CD4-positive, alpha-beta T cell treated with Interferon alpha-2 for 1 hour (primary cell): Measurements from ENCODE around the gene KCNG2.

Experiments used
- DNase-seq, 2 donors: peaks; one replicate each; pipeline ENCODE4 v3.0.0-alpha.2; 2020 to 2022

The KCNG2 gene

DNA sequence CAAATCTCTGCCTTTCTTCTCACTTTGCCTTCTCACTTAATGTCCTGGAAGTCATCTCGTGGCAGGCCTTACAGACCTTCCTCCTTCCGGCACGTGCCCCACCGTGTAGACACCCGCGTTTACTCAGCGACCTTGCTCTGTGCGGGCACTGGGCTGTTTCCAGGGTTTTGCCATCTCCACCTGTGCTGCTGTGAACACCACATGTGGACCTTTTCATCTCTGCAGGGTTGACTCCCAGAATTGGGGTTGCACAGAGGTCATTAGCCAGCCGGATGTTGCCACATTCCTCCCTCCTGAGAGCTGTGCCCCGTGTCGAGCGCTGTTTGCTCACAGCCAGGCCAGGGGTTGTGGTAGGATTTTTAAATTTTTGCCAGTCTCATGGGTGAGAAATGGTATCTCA lies 25.4 kb downstream of the KCNG2 start:
- DNase-seq, result no peak

DNA sequence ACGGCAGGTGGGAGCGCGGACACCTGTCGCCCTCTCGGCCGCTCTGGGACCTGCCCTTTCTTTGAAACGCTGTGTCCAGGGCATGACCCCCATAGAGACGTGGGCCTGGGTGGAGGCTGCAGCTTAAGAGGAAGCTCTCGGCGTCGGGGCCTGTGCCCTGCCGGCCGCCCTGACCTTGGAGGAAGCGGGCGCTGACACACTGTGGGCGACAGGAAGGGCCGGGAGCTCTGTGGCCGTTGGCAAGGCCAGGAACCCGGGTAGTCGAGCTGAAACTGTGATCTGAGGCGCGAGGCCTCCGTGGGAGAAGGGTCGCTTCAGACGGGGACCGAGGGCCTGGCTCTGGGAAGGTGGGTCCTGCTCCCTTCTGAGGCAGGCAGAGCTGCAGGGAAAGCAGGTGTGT lies 28.2 kb downstream of the KCNG2 start:
- peak in 1 of 2 donors; percentile 17 for DNase-seq

DNA sequence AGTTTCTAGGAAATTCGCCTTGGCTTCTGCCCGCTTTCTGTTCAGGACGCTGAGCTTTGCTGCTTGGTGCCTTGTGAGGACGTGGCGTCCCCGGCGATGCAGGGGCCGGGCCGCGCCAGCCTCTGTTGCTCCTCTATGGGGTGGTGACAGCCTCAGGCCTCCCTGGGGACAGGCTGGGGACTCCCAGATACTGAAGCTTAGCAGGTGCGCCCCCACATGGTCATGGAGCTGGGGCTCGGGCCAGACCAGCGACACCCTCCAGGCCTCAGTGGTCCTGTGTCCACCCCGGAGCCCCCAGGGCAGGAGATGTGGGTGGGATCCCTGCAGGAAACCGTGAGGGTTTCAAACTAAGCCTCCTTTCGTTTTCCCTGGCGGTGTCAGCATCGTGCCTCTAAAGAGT lies 29.2 kb downstream of the KCNG2 start:
- no peak for DNase-seq

DNA sequence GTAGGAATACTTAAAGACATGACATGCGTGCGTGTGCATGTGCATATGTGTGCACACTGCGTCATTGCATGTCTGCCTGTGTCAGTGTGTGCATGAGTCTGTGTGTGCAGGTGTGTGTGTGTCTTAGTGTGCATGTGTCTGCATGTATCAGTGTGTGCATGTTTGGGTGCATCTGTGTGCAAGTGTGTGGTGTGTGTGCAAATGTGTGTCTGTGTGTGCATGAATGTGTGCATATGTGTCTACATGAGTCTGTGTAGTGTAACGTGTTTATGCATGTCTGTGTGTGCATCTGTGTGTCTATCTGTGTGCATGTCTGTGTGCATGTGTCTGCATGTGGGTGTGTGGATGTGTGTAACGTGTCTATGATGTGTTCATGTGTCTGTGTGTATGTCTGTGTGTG lies 30.5 kb downstream of the KCNG2 start:
- DNase-seq, result no peak

DNA sequence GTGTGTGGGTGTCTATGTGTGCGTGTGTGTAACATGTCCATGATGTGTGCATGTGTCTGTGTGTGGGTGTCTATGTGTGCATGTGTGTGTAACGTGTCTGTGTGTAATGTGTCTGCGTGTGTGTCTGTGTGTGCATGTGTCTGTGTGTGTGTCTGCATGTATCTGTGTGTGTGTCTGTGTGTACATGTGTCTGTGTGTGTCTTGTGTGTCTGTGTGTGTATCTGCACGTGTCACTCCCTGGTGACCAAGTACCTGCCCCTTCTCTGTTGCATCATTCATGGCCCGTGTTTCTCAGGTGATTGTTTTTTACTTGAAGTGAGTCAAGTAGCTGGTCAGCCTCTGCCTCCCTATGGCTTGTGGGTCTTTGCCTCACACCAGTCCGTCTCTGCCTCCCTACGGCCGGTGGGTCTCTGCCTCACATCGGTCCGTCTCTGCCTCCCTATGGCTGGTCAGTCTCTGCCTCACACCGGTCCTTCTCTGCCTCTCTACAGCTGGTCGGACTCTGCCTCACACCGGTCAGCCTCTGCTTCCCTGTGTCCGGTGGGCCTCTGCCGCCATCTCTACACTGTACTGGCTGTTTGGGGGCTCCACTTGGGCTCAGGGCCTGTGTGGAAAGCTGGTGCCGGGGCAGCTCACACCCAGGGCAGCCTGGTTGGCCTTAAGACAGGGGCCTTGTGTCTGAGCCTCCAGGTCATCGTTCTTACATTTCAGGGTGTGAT lies 31.6 kb downstream of the KCNG2 start:
- DNase-seq, result no peak

DNA sequence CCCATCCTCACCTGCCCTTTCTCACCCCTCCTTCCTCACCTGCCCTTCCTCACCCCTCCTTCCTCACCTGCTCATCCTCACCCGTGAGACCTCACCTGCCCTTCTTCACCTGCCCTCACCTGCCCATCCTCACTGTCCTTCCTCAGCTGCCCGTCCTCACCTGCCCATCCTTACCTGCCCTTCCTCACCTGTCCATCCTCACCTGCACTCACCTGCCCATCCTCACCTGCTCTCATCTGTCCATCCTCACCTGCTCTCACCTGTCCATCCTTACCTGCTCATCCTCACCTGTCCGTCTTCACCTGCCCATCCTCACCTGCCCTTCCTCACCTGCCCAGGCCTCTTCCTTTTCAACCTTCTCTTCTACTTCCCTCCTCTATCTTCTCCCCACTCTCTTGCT lies 34.4 kb downstream of the KCNG2 start:
- DNase-seq, result no peak

DNA sequence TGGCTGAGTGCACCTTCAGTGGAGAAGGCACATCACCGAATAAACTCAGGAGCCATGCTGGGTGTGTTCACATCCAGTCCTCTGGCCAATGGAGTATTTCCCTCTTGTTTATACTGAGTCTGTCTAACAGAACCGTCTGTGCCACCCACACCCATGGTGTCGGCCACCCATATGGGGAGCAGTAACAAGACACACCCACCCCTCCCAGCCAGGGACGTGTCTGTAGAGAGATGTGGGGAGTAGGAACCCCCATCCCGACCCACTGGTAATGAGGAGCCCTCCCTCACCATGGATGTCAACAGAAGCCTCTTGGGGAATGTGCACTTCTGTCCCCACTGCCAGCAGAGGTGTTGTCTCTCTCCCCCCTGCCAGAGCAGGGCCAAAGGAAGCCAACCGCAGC lies 37.1 kb downstream of the KCNG2 start:
- DNase-seq, result no peak

DNA sequence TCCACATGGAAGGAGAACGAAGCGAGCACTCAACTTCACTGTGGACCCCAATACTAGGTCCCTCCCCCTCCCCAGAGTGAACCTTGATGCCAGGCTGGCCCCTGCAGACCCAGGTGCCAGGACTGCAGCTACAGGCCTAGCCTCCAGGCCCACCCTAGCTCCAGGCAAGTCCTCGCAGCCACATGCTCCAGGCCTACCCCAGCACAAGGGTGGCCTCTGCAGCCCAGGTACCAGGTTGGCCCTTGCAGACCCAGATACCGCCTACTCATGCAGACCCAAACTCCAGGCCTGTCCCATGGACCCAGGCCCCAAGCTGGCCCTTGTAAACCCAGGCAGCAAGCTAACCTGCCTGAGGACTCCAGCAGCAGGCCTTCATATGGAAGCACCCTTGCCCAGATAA lies 44.2 kb downstream of the KCNG2 start:
- DNase-seq, result no peak

DNA sequence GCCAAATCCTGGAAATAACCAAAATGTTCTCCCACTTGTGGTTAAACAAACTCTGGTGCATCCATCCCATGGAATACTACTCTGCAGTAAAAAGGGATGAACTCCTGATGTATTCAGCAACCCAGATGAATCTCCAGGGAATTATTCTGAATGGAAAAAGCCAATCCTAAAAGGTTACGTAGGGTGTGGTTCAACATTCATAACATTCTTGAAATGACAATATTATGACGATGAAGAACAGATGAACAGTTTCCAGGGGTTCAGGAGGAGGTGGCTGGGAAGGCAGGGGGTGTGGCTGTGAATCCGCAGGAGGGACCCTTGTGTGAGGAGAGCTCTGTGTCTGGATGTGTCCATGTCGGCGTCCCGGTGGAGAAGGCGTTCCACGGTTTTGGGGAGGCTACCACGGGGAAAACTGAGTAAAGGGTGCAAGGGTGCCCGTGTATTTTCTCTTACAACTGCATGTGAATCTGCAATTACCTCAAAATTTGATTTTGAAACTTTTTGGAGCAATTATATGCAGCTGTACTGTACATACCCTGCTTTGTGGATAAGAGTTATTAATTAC lies 47.3 kb downstream of the KCNG2 start:
- no peak for DNase-seq

DNA sequence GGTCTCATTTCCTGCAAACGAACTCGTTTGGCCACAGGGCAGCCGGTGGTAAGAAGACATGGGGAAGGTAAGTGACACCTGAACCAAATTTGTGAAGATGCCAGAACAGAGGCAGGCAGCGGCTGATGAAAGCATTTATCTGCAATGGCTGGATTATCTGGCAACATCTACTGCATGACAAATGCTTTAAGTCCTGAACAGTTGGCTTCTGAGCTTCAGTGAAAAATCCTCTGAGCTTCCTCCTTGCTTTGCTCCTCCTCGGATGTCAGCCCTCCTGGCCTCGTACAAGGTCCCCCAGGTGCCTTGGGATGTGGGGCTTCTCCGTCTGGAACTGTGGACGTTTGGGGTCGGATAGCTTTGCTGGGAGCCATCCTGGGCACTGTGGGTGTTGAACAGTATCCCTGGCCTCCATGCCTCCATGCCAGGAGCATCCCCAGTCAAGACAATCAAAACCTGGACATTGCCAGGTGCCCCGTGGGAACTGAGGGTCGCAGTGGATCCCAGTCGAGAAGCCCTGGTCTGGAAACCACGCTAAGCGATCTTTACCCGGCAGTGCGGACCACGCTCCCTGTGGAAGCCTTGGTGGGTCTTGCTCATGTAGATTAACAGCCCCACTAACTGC lies 49.3 kb downstream of the KCNG2 start:
- no peak for DNase-seq

DNA sequence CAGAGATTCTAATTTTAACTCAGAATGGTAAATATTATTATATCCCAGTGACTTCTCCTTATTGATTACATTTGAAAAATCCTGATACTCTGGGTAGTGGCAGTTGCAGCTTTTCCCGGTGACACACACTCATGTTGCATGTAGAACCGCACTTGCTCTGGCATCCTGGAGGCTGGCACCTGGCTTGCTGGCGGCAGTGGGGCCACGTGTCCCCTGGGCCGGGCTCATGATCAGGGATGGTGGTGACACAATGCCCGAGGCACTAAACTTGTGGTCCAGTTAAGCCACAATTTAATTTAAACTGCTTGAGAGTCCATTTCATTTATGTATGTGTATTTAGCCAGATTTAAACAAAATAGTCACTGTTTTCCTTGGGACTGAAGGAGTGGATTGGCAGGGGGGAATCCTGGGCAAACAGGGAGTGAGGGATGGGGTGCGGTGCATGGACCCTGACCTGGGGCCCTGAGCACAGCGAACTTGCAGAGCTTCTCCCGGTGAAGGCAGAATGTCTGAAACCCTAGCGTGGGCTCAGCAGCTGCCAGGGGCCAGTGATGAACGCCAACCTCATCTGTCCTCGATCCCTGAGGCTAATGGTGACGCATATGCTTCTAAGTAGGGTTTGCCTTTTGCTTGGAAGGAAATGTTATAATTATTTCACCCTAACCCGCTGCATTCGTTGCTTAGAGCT lies 50.0 kb downstream of the KCNG2 start:
- no peak for DNase-seq

DNA sequence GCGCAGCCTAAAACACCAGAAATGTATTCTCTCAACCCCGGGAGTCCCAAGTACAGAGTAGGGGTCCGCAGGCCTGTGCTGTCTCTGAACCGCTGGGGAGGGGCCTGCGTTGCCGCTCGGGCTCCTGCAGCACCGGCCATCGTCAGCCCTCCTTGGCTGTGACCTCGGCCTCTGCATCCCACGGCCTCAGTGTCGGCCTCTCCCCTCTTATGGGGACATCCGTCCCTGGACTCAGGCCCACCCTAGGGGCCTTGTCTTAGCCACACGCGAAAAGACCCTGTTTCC lies 50.5 kb downstream of the KCNG2 start:
- no peak for DNase-seq

DNA sequence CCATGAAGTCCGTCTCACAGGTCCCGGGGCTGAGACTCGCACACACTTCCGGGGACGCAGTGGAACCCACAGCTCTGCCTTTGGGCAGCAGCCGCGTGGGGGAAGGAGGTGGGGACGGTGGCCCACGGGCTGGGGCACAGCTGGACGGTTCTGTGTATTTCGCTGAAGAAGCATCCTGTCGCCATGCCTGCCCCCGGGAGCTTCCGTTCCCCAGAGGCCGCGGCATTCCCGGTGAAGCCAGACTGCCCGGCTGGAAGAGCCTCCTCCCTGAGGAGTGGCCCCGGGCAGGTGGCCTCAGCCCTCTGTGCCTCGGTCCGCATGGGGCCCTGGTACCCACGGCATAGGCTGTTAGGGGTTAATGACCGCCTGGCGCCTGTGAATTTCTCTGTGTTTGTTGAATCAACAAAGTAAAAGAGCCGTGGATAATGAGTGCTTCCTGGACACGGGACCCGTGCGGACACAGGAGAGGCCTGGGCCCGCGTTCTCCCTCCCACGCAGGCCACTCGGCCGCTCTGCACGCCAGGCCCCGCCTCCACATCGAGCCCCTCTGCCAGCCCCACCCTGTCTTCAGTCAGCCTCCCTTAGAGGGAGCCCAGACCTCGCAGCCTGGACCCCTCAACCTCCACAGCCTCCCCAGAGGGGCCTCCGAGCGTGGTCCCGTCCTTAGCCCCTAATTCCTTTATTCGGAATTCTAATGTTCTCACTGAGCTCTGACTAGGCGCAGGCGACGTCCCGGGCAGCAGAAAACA lies 51.0 kb downstream of the KCNG2 start:
- DNase-seq, result no peak

DNA sequence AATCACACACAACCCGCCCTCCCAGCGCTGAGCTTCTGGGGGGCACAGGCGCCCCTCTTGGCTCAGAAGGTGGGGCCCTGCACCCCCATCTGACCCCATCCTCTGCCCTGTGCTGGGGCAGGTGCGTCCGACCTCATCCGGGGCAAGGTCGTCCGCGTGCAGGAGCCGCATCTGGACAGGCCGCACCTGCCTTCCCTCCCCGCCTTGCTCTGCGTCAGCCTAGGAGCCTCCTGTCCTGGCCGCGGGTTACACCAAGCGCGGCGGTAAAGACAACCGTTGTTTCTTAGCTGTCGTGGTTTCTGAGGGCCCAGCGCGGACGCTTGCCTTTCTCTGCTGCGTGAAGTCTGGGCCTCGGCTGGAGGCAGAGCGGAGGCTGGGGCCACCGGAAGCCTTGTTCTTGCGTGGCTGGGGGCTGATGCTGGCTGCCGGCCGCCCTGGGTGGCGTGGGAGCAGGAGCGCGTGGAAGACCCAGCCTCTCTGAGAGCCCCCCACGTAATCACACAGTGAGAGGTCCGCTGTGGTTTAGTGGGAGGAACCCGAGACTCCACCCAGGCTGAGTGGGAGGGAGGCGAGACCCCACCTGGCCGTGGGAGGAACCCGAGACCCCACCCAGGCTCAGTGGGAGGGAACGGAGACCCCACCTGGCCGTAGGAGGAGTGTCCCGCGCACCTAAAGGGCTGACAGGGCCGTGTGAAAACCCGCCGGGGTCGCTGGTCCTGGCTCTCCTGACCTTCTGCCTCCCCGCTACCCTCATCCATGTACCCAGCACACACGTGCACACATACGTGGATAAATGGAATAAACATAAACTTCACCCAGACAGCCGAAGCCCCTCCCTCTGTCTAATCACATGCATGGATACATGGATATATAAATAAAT lies 51.8 kb downstream of the KCNG2 start:
- no peak for DNase-seq

DNA sequence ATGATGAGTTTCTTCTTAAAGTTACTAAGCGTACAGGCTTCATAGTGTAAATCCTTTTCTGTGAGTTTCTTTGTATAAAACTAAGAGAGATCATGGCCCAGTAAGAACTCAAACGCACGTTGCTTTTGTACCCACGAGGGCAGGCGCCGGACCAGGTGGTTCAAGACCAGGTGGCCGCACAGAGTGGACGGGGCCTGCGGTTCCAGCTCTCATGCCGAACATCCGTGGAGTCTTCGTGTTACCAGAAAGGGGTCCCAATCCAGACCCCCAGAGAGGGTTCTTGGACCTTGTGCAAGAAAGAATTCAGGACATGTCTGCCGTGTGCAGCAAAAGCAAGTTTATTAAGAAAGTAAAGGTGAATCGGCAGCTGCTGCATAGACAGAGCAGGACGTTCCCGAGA lies 53.0 kb downstream of the KCNG2 start:
- no peak for DNase-seq

DNA sequence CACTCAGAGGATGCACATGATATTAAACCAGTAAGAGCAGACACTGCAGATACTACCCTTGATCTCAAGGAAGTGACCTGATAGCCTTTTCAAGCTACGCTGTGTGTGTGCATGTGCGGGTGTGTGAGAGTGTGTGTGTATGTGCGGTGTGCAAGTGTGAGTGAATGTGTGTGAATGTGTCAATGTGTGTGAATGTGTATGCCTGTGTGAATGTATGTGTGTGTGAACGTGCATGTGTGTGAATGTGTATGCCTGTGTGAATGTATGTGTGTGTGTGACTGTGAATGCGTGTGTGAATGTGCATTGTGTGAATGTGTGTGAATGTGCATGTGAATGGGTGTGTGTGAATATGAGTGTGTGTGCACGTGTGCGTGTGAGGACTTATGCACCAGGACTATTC lies 53.8 kb downstream of the KCNG2 start:
- DNase-seq, result no peak

DNA sequence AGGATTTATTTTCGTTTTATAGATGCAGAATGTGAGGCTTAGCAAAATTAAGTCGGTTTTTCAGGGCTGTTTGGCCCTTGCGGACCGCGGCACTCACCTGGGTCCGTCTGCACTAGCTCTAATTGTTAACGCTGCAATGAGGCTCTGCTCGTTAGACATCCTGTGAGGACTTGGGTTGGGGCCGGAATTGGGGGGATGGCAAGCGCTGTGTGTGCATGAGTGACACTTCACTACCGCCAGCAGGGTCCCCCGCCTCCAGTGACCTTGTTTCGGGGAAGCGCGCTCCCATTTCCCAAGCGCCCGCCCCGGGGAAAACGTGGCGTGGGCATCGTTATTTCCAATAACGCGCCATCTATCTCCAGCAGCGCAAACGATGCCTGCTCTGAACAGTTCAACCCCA lies 54.2 kb downstream of the KCNG2 start:
- no peak for DNase-seq

DNA sequence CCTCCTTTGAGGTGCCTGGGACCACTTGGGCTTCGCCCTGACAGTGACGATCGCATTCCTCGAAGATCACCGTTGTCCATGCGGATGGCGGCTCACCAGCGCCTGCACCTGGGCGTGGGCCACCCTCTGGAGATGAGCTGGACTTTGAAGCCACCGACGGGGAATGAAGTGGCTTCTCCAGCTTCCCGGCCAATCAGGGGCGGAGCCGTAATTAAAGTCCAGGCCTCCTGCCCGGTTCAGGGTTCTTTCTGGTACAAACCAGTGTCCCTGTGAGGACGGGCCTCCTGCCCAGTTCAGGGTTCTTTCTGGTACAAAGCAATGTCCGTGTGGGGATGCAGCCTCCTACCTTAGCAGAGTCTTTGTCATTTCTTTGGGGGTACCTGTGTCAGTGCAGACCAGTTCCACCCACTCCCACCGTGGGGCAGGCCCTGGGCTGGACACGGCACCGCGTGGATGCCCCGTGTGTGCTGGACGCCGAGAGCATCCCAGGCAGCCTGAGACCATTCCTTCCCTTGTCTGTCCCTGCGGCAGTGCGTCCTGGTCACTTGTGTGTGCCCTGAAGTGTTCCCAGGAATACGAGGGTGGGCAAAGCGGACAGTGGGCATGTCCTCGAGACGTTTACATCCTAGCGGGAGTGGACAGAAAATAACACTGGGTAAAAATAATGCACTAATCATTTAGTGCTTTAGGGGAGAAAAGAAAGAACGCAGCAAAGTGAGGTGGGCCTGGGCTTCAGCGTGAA lies 55.0 kb downstream of the KCNG2 start:
- no peak for DNase-seq

DNA sequence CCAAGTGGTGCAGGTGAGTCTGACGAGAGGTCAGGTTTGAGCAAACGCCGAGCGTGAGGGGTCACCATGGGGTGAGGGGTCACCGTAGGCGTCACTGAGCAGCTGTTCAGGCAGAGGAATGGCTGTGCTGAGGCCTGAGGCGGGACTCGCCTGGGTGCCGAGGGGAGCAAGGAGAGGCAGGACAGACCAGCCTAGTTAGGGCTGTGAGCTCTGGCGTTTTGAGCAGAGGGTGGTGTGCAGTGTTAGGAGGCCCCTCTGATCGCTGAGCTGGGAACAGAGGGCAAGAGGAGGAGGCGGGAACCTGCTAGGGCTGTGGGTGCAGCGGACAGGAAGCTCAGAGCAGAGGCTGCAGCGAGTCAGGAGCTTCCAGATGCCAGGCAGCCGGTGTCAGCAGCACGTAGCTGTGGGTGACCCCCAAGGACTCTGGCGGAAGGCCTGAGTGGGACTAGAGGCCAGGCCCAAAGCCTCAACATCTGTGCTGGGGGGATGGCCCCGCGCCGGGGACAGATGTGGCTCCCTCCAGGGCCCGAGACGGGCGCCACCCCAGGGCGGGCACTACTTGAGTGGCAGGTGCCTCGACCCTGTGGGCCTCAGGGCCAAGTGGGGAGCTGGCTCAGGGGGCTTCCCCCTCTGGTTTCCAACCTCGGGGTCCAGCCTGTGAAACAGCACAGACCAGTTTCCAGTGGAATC lies 55.7 kb downstream of the KCNG2 start:
- no peak for DNase-seq

DNA sequence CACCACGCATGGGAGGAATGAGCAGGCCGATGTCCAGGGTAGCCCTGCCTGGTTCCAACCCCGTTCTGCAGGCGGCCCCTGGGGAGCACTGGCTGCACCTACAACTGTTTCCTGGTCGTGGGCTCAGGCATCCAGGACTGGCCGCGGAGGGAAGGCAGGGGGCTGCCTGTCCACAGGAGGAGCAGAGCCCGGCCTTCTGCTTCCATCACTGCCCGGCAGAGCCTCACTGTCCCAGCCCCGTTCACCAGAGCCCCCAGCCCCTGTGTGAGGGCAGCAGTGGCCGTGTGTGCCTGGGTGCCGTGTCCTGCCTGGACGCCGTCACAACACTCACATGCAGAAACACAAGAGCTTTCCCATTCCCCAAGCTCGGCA lies 56.2 kb downstream of the KCNG2 start:
- DNase-seq, result no peak
